DND-41 (cell line): ENCODE measurements around the gene RTF2.

Source experiments
- CTCF ChIP-seq: IDR thresholded peaks from 2 replicates; pipeline ENCODE4 v1.5.1; 2012; ENCODE audit warnings: borderline replicate concordance, low read length, moderate library complexity, mild to moderate bottlenecking; ENCODE audit not compliant: poor library complexity, severe bottlenecking; ENCODE audit errors: extremely low read depth
- EZH2 ChIP-seq: IDR thresholded peaks from 3 replicates; pipeline ENCODE4 v1.6.1; 2012; ENCODE audit warnings: borderline replicate concordance, low read depth, mild to moderate bottlenecking, moderate library complexity, low read length, inconsistent platforms; ENCODE audit not compliant: severe bottlenecking

- TF ChIP-seq CTCF (no peak), EZH2 (no peak)
Measured at GRCh38 chr20:56454754-56455153, 13.7 kb upstream of the RTF2 start.
